HCT116 (cell line): ENCODE results near the gene NEK7.

Experiments used
- CTCF ChIP-seq, 3 experiments: fragments of 200-600 bp in 1 of 3; sonication (generic) in 1 of 3; IDR thresholded peaks in 2 of 3; conservative IDR thresholded peaks in 1 of 3; 2 replicates each; pipeline ENCODE4 v1.5.1; 2012 to 2017; ENCODE audit warnings: low read depth in 2 of 3, low read length in 2 of 3, antibody characterized with exemption in 1 of 3, borderline replicate concordance in 1 of 3, control low read depth in 1 of 3, mild to moderate bottlenecking in 1 of 3, mixed read lengths in 1 of 3, mixed run types in 1 of 3, moderate library complexity in 1 of 3; ENCODE audit not compliant: insufficient read depth in 1 of 3
- EZH2phosphoT487 ChIP-seq: fragments of 200-600 bp; IDR thresholded peaks from 2 replicates; pipeline ENCODE4 v1.6.1; 2018; ENCODE audit warnings: antibody characterized with exemption, borderline replicate concordance
- MAX ChIP-seq: IDR thresholded peaks from 2 replicates; pipeline ENCODE4 v1.6.1; 2012
- REST ChIP-seq: IDR thresholded peaks from 2 replicates; pipeline ENCODE4 v1.6.1; 2012; ENCODE audit warnings: low read depth
- ZBTB33 ChIP-seq: IDR thresholded peaks from 2 replicates; pipeline ENCODE4 v1.6.1; 2011; ENCODE audit warnings: mild to moderate bottlenecking, low read length, moderate library complexity; ENCODE audit not compliant: insufficient replicate concordance; ENCODE audit errors: extremely low read depth
- ZFX ChIP-seq: fragments of 450-650 bp; IDR thresholded peaks from 2 replicates; pipeline ENCODE4 v1.6.1; 2017

- TF ChIP-seq CTCF (IDR thresholded peaks at IDR 0.05 in 2 of 3, conservative IDR thresholded peaks at IDR 0.05 in 1 of 3; ENCODE audit: borderline replicate concordance in 1 of 3, insufficient read depth in 1 of 3, low read depth in 2 of 3, low read length in 2 of 3) = no peak
- TF ChIP-seq ZFX = no peak
- TF ChIP-seq EZH2phosphoT487 = no peak
- no peak for TF ChIP-seq MAX
- TF ChIP-seq REST = no peak
- no peak for TF ChIP-seq ZBTB33
Observed at GRCh38 chr1:198259333-198260074, 102.7 kb downstream of the NEK7 start.
